Measurements from ENCODE around the gene RPL4.

RPL4 gene

GRCh38 chr15:66491846-66492245 is 12.8 kb downstream of the RPL4 start:
- no peak for ATAC-seq

GRCh38 chr15:66489179-66489791 is 15.4 kb downstream of the RPL4 start:
- no peak for TF ChIP-seq CSDC2 (CRISPR knock-in tag; IDR thresholded peaks at IDR 0.05)
- TF ChIP-seq ZC3H10 (CRISPR knock-in tag; IDR thresholded peaks at IDR 0.05), result no peak
- TF ChIP-seq ZFP30 (CRISPR knock-in tag; IDR thresholded peaks at IDR 0.05), result no peak
- no peak for TF ChIP-seq TOX (CRISPR knock-in tag; IDR thresholded peaks at IDR 0.05; ENCODE audit: borderline replicate concordance)
- no peak for TF ChIP-seq CSRNP3 (CRISPR knock-in tag; IDR thresholded peaks at IDR 0.05)
- no peak for TF ChIP-seq ARNTL (CRISPR knock-in tag; IDR thresholded peaks at IDR 0.05; ENCODE audit: borderline replicate concordance, low read depth)
- no peak for TF ChIP-seq BACH2 (CRISPR knock-in tag; IDR thresholded peaks at IDR 0.05; ENCODE audit: borderline replicate concordance)
- TF ChIP-seq ISL1 (CRISPR knock-in tag; IDR thresholded peaks at IDR 0.05), result no peak
- TF ChIP-seq SNAI2 (CRISPR knock-in tag; IDR thresholded peaks at IDR 0.05), result no peak
- TF ChIP-seq ZNF8 (CRISPR knock-in tag; IDR thresholded peaks at IDR 0.05), result no peak
- no peak for TF ChIP-seq TCF4 (CRISPR knock-in tag; IDR thresholded peaks at IDR 0.05; ENCODE audit: borderline replicate concordance)
- TF ChIP-seq ZFP3 (CRISPR knock-in tag; IDR thresholded peaks at IDR 0.05), result no peak
- no peak for TF ChIP-seq TSHZ2 (CRISPR knock-in tag; IDR thresholded peaks at IDR 0.05)
- no peak for TF ChIP-seq ZNF565 (CRISPR knock-in tag; conservative IDR thresholded peaks at IDR 0.05; ENCODE audit: low read depth)
- no peak for TF ChIP-seq PATZ1 (CRISPR knock-in tag; IDR thresholded peaks at IDR 0.05; ENCODE audit: borderline replicate concordance)
- no peak for TF ChIP-seq RARB (CRISPR knock-in tag; IDR thresholded peaks at IDR 0.05)
- no peak for ATAC-seq

More at GRCh38 chr15:66491846-66492245, 12.8 kb downstream of the RPL4 start:
- TF ChIP-seq ZFP30 (CRISPR knock-in tag; IDR thresholded peaks at IDR 0.05), result no peak
- no peak for TF ChIP-seq ISL1 (CRISPR knock-in tag; IDR thresholded peaks at IDR 0.05)
- TF ChIP-seq RARB (CRISPR knock-in tag; IDR thresholded peaks at IDR 0.05), result no peak
- TF ChIP-seq OSR1 (CRISPR knock-in tag; IDR thresholded peaks at IDR 0.05), result no peak
- TF ChIP-seq CREB5 (CRISPR knock-in tag; IDR thresholded peaks at IDR 0.05; ENCODE audit: low read depth), result no peak
- no peak for TF ChIP-seq ZNF70 (CRISPR knock-in tag; IDR thresholded peaks at IDR 0.05)
- no peak for TF ChIP-seq SNAI2 (CRISPR knock-in tag; IDR thresholded peaks at IDR 0.05)
- no peak for TF ChIP-seq ZNF565 (CRISPR knock-in tag; conservative IDR thresholded peaks at IDR 0.05; ENCODE audit: low read depth)

GRCh38 chr15:66488525-66488924 is 16.1 kb downstream of the RPL4 start:
- no peak for ATAC-seq
- TF ChIP-seq RARB (CRISPR knock-in tag; IDR thresholded peaks at IDR 0.05) (no peak), CREB5 (CRISPR knock-in tag; IDR thresholded peaks at IDR 0.05; ENCODE audit: low read depth) (no peak), ZNF70 (CRISPR knock-in tag; IDR thresholded peaks at IDR 0.05) (no peak), TCF4 (CRISPR knock-in tag; IDR thresholded peaks at IDR 0.05; ENCODE audit: borderline replicate concordance) (no peak), SNAI2 (CRISPR knock-in tag; IDR thresholded peaks at IDR 0.05) (no peak), POU6F1 (CRISPR knock-in tag; IDR thresholded peaks at IDR 0.05; ENCODE audit: borderline replicate concordance, low read depth) (no peak), PPARA (CRISPR knock-in tag; IDR thresholded peaks at IDR 0.05; ENCODE audit: borderline replicate concordance) (no peak), ISL1 (CRISPR knock-in tag; IDR thresholded peaks at IDR 0.05) (no peak), ZNF565 (CRISPR knock-in tag; conservative IDR thresholded peaks at IDR 0.05; ENCODE audit: low read depth) (no peak), ARNTL (CRISPR knock-in tag; IDR thresholded peaks at IDR 0.05; ENCODE audit: borderline replicate concordance, low read depth) (no peak), BACH2 (CRISPR knock-in tag; IDR thresholded peaks at IDR 0.05; ENCODE audit: borderline replicate concordance) (no peak), TOX (CRISPR knock-in tag; IDR thresholded peaks at IDR 0.05; ENCODE audit: borderline replicate concordance) (no peak), TSHZ2 (CRISPR knock-in tag; IDR thresholded peaks at IDR 0.05) (no peak)
